HG03175 (cell line): ENCODE results near the gene PGRMC1.
A peak's percentile ranks its signal among the peaks of the same experiment; 100 is the strongest.
"Not testable (repeated sequence)": the region's sequence is repeated elsewhere in the genome, so short reads cannot be mapped to it uniquely, and the experiment has no call there.

Experiments used
- ATAC-seq: cut with Tn5 transposase; IDR thresholded peaks from one replicate; pipeline ENCODE4 v1.9.1; 2021; ENCODE audit warnings: mild to moderate bottlenecking, moderate library complexity; ENCODE audit not compliant: unreplicated experiment

Gene PGRMC1

GRCh38 chrX:119235872-119236622 lies at the start of gene PGRMC1:
Gene PGRMC1 (plus strand): TSS chrX:119236285. CDS start chrX:119236364, 79 bp downstream.
- peak; percentile 92 for ATAC-seq

- no peak for ATAC-seq
Measured at GRCh38 chrX:119186763-119187162, 49.3 kb upstream of the PGRMC1 start.

- ATAC-seq, result no peak
Measured at GRCh38 chrX:119187298-119187697, 48.8 kb upstream of the PGRMC1 start.

GRCh38 chrX:119189115-119189514 lies 47.0 kb upstream of the PGRMC1 start:
- no peak for ATAC-seq

- ATAC-seq, result no peak
Measured at GRCh38 chrX:119189595-119189994, 46.5 kb upstream of the PGRMC1 start.

- ATAC-seq, result no peak
Measured at GRCh38 chrX:119190091-119190681, 45.9 kb upstream of the PGRMC1 start.

GRCh38 chrX:119190831-119191230 lies 45.3 kb upstream of the PGRMC1 start:
- no peak for ATAC-seq

- no peak for ATAC-seq
Measured at GRCh38 chrX:119194621-119195020, 41.5 kb upstream of the PGRMC1 start.

- no peak for ATAC-seq
Measured at GRCh38 chrX:119201570-119201969, 34.5 kb upstream of the PGRMC1 start.

- no peak for ATAC-seq
Measured at GRCh38 chrX:119206203-119206602, 29.9 kb upstream of the PGRMC1 start.

GRCh38 chrX:119207483-119207882 lies 28.6 kb upstream of the PGRMC1 start:
- ATAC-seq, result not testable (repeated sequence)

- no peak for ATAC-seq
Measured at GRCh38 chrX:119208401-119209057, 27.6 kb upstream of the PGRMC1 start.

GRCh38 chrX:119210931-119211648 lies 25.0 kb upstream of the PGRMC1 start:
- ATAC-seq, result not testable (repeated sequence)

GRCh38 chrX:119211649-119212014 lies 24.5 kb upstream of the PGRMC1 start:
- no peak for ATAC-seq

- no peak for ATAC-seq
Measured at GRCh38 chrX:119218198-119218597, 17.9 kb upstream of the PGRMC1 start.

GRCh38 chrX:119222932-119223331 lies 13.2 kb upstream of the PGRMC1 start:
- ATAC-seq, result no peak

GRCh38 chrX:119223783-119224182 lies 12.3 kb upstream of the PGRMC1 start:
- ATAC-seq, result no peak

- no peak for ATAC-seq
Measured at GRCh38 chrX:119226446-119226845, 9.6 kb upstream of the PGRMC1 start.

- ATAC-seq, result no peak
Measured at GRCh38 chrX:119228512-119229252, 7.4 kb upstream of the PGRMC1 start.

- ATAC-seq, result no peak
Measured at GRCh38 chrX:119229253-119229615, 6.9 kb upstream of the PGRMC1 start.

GRCh38 chrX:119230850-119231249 lies 5.2 kb upstream of the PGRMC1 start:
- ATAC-seq, result no peak
